LNCaP clone FGC (cell line): Measurements from ENCODE around the gene PHLPP1.

Experiments used
- DNase-seq: peaks from one replicate; pipeline ENCODE4 v3.0.0-alpha.2; 2011; ENCODE audit warnings: low read depth
- H3K4me3 ChIP-seq: 2 replicates; pipeline ENCODE4 v1.5.1; 2011; ENCODE audit warnings: mild to moderate bottlenecking, low read depth, low read length, control low read depth
- TF ChIP-seq, protein P1 (sequence below): IDR thresholded peaks from 2 replicates; pipeline ENCODE4 v1.5.1; 2012; ENCODE audit warnings: mild to moderate bottlenecking; ENCODE audit not compliant: control insufficient read depth, insufficient read depth; ENCODE audit errors: extremely low read depth

Gene PHLPP1

DNA sequence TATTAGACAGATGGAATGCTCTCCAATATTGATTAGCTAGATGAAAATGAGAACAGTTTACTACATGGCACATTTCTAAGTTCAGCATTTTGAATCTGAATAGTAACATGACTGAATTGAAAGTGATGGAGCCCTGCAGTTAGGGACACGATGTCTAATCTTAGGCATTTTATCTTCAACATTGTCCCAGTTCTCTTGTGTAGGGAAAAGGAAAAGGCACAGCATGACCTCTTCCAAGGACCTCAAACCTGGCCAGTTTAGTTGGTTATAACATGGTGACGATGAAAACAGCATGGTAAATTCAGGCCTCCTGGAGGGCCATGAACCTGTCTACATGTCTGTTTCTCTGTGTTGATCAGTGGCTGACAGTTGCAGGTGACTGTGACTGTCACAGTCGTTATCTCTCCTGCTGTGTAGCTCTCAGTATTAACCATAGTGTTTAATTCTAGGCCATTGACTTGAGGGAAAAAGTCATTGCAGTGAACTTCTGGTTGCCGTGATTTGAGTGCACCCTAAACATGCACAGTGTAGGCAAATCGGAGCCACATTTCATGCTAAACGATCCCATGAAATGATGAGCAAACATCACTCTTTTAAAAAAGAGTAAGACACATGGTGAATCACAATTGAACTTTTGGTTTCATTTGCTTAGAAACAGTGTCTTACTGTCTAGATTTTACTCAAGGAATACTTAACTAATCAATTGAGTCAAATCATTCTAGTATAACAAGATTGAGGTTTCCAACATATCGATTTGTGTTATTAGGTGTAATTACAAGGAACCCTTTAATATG, 129.7 kb downstream of the PHLPP1 start:
- no peak for DNase-seq
- H3K4me3 ChIP-seq = no peak overlapping the region
- TF ChIP-seq, protein P1, sequence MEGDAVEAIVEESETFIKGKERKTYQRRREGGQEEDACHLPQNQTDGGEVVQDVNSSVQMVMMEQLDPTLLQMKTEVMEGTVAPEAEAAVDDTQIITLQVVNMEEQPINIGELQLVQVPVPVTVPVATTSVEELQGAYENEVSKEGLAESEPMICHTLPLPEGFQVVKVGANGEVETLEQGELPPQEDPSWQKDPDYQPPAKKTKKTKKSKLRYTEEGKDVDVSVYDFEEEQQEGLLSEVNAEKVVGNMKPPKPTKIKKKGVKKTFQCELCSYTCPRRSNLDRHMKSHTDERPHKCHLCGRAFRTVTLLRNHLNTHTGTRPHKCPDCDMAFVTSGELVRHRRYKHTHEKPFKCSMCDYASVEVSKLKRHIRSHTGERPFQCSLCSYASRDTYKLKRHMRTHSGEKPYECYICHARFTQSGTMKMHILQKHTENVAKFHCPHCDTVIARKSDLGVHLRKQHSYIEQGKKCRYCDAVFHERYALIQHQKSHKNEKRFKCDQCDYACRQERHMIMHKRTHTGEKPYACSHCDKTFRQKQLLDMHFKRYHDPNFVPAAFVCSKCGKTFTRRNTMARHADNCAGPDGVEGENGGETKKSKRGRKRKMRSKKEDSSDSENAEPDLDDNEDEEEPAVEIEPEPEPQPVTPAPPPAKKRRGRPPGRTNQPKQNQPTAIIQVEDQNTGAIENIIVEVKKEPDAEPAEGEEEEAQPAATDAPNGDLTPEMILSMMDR = no peak

DNA sequence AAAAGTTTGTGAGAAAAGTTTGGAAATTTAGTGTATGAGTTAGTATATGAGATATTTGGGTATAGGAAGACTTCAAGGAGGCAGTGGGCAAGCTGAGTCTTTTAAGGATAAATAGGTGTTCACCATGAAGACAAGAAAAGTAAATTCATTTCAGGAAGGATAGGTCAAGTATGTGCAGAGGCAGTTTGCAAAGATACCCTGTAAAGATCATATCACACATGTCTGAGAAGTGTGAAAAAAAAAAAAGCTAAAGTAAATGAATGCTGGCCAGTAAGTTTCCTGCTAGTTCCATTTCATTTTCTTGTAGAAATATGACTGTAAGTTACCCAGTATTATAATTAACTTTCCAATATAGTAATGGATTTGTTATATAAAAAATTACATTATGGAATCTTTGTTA, 131.0 kb downstream of the PHLPP1 start:
- no peak overlapping the region for H3K4me3 ChIP-seq
- TF ChIP-seq, protein P1 = no peak
- DNase-seq = peak; percentile 27

DNA sequence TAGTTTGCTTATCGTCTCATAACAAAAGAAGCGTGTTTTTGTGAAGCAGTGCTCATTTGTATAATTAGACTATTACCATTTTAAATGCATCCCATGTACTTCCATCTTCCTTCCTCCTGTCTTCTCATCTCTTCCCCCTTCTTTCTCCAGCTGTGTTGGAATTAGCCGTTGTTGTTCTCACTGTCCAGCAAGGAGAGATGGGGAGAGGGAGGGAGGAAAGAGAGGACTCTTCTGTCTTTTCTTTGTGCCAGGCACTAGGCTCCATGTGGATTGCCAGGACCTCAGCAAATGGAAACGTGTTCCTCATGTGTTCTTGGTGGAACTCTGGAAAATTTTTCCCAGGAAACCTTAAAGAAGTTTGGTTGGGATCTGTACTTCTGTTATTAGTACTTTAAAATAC, 131.7 kb downstream of the PHLPP1 start:
- H3K4me3 ChIP-seq = no peak overlapping the region
- TF ChIP-seq, protein P1 = no peak
- DNase-seq = no peak

DNA sequence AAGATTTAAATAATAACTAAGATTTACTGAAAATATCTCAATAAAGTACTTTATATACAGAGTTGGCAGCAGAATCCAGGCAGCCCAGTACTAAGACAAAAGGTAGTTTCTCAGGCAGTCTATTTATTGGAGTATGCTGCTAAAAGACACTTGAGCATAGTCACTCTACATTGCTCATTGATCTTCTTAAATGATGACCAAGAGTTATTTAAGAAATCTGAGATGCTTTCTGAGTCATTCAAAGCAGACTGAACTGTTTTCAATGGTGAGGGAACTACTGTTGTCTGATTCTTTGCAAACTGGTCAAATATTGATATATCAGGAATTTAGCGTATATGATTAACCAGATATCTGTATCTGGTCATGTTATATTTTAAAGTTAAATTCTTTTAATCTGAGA, 133.6 kb downstream of the PHLPP1 start:
- TF ChIP-seq, protein P1 = no peak
- no peak overlapping the region for H3K4me3 ChIP-seq
- DNase-seq = no peak

DNA sequence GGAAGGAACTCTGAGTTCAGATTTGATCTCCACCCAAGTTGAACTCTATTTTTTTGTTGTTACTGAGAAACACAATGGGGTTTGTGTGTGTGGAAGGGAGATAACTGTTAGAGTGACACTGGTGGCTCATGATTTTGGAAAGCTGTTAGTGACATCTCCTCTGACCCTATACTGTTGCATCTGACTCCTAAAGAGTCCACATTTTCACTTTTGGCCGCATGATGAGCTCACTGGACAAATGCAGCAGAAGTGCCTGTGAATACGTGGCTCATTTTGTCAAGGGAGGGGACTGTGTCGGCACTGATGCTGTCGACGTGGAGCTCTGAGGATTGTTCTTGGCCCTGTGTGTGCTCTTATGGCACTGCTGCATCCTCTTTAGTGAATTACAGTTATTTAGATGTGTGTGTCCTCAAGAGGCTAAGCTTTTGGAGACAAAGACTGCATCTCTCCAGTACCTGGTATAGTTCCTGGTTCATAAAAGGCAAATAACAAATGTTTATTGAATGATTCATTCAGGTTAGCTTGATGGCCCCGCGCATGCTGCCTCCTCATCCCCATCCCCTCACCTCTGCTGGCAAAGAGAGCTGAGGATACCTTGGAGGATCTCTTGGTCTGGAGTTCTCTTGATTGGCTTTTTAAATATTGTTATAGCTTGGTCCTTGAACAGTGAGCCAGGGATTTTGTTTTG, 135.4 kb downstream of the PHLPP1 start:
- peak; percentile 6 for DNase-seq
- TF ChIP-seq, protein P1 = no peak

DNA sequence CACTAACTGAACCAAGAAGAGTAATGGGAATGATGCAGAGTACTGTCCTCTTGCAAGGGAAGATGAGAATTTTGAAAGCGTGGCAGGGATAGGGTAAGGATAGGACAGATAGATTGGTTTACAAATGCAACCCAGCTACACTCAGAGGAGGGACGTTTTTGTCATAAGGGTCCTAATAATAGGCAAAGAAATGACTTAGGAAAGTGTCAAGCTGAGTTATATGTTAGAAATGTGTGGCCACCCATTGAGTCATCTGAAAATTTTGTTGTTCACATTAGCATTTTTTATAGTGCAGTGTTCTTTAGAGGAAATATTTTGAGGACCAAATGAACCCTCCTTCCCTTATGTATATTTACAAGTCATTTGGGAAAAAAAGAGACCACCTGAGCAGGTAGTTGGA, 137.5 kb downstream of the PHLPP1 start:
- H3K4me3 ChIP-seq = no peak overlapping the region
- DNase-seq = no peak
- TF ChIP-seq, protein P1 = no peak

More for the DNA sequence above, 135.4 kb downstream of the PHLPP1 start:
- H3K4me3 ChIP-seq = no peak overlapping the region
